ENCODE data around the gene IMP4.

- TF ChIP-seq CTCF (IDR thresholded peaks at IDR 0.05) (no peak), POLR2A (IDR thresholded peaks at IDR 0.05) (no peak)
Observed at GRCh38 chr2:130316596-130316995, 26.1 kb upstream of the IMP4 start.
